Transverse colon (tissue), 3 donors: Measurements from ENCODE around the gene KIAA1210.

Experiments used
- EP300 ChIP-seq: sonication (generic); formaldehyde crosslinking; IDR thresholded peaks from one replicate; pipeline ENCODE4 v1.6.1; 2017; ENCODE audit warnings: antibody characterized with exemption, low read depth
- POLR2A ChIP-seq: fragments of 450-650 bp; IDR thresholded peaks from one replicate; pipeline ENCODE4 v1.6.1; 2016; ENCODE audit warnings: antibody characterized with exemption, mild to moderate bottlenecking, moderate library complexity
- TF ChIP-seq, protein P1 (sequence below), 5 experiments: fragments of 200-600 bp in 3 of 5; fragments of 450-650 bp in 2 of 5; sonication (generic) in 3 of 5; IDR thresholded peaks; 1 replicate in 2 of 5; 2 replicates in 3 of 5; pipeline ENCODE4 v1.5.1; 2016 to 2017; ENCODE audit warnings: antibody characterized with exemption in 5 of 5, inconsistent platforms in 3 of 5, mild to moderate bottlenecking in 2 of 5, moderate library complexity in 1 of 5

GRCh38 chrX:119168104-119168503 is 40.5 kb upstream of the KIAA1210 start:
- TF ChIP-seq POLR2A, result no peak
- TF ChIP-seq, protein P1, sequence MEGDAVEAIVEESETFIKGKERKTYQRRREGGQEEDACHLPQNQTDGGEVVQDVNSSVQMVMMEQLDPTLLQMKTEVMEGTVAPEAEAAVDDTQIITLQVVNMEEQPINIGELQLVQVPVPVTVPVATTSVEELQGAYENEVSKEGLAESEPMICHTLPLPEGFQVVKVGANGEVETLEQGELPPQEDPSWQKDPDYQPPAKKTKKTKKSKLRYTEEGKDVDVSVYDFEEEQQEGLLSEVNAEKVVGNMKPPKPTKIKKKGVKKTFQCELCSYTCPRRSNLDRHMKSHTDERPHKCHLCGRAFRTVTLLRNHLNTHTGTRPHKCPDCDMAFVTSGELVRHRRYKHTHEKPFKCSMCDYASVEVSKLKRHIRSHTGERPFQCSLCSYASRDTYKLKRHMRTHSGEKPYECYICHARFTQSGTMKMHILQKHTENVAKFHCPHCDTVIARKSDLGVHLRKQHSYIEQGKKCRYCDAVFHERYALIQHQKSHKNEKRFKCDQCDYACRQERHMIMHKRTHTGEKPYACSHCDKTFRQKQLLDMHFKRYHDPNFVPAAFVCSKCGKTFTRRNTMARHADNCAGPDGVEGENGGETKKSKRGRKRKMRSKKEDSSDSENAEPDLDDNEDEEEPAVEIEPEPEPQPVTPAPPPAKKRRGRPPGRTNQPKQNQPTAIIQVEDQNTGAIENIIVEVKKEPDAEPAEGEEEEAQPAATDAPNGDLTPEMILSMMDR (IDR thresholded peaks at IDR 0.05), result no peak
- TF ChIP-seq EP300, result no peak
